Panc1 (cell line): ENCODE measurements around the gene ZFAND2B. TPM values are rescaled to one million over a fixed set of nuclear protein-coding genes. Genes with fewer than 3 reads are reported as not detected.

Source experiments
- ATAC-seq: fragments of 200-7000 bp; cut with Tn5 transposase; 2 replicates; pipeline ENCODE4 v1.9.1; 2020; ENCODE audit warnings: mild to moderate bottlenecking, moderate library complexity
- BruUV-seq: library from RNA; stranded (reverse); fragments of 400-500 nt; replicated peaks from 2 replicates; lab custom pipeline; 2021; lab: Mats Ljungman, UMichigan
- CTCF ChIA-PET: fragments of 300-600 bp; sonication (Branson Sonifier 250); formaldehyde crosslinking; loops from one replicate; lab custom pipeline; 2022; ENCODE audit warnings: antibody characterized with exemption; lab: Charles Lee
- POLR2A ChIA-PET: fragments of 300-600 bp; sonication (Branson Sonifier 250); formaldehyde crosslinking; loops from one replicate; lab custom pipeline; 2022; ENCODE audit warnings: antibody characterized with exemption; lab: Charles Lee
- DNase-seq: peaks from one replicate; pipeline ENCODE4 v3.0.0-alpha.2; 2010; ENCODE audit warnings: low read depth, low spot score
- H3K27ac ChIP-seq: 2 replicates; pipeline ENCODE4 v1.5.1; 2011; ENCODE audit warnings: mild to moderate bottlenecking, low read length, inconsistent platforms
- H3K27me3 ChIP-seq: fragments of 200-500 bp; sonication (Bioruptor generic); 2 replicates; pipeline ENCODE4 v1.6.0; 2014; ENCODE audit warnings: low read length, inconsistent platforms; ENCODE audit not compliant: control insufficient read depth, insufficient read depth
- H3K36me3 ChIP-seq: fragments of 200-500 bp; sonication (Bioruptor generic); 2 replicates; pipeline ENCODE4 v1.5.1; 2014; ENCODE audit warnings: inconsistent platforms, mild to moderate bottlenecking, low read length, moderate library complexity; ENCODE audit not compliant: control insufficient read depth, insufficient read depth
- H3K4me1 ChIP-seq: 2 replicates; pipeline ENCODE4 v1.5.1; 2011; ENCODE audit warnings: inconsistent platforms, mild to moderate bottlenecking, low read length, moderate library complexity; ENCODE audit not compliant: control insufficient read depth, insufficient read depth
- H3K4me3 ChIP-seq, 2 experiments: 2 replicates each; pipeline ENCODE4 v1.5.1; 2011 to 2012; ENCODE audit warnings: low read depth in 2 of 2, low read length in 2 of 2, mild to moderate bottlenecking in 2 of 2, inconsistent platforms in 1 of 2, moderate library complexity in 1 of 2
- H3K9me3 ChIP-seq: fragments of 200-500 bp; sonication (Bioruptor generic); 2 replicates; pipeline ENCODE4 v1.5.1; 2014; ENCODE audit warnings: low read depth, mild to moderate bottlenecking, inconsistent platforms, low read length, moderate library complexity; ENCODE audit not compliant: control insufficient read depth, insufficient read depth
- POLR2AphosphoS5 ChIP-seq: IDR thresholded peaks from 2 replicates; pipeline ENCODE4 v1.6.1; 2012; ENCODE audit warnings: mild to moderate bottlenecking, low read depth, low read length, moderate library complexity
- SIN3A ChIP-seq: IDR thresholded peaks from 2 replicates; pipeline ENCODE4 v1.6.1; 2012; ENCODE audit warnings: low read depth, mild to moderate bottlenecking, low read length, moderate library complexity, borderline replicate concordance; ENCODE audit not compliant: insufficient read depth
- TCF7L2 ChIP-seq: IDR thresholded peaks from 2 replicates; pipeline ENCODE4 v1.6.1; 2011; ENCODE audit warnings: mild to moderate bottlenecking, low read depth, low read length, inconsistent platforms
- in situ Hi-C: cut with HindIII; loops from 2 replicates; pipeline ENCODE4 v1.10.0; 2016; ENCODE audit warnings: low sequenced_read_pairs, low pct_unique_long_range_greater_than_20kb
- intact Hi-C: fragments of 100-400 bp; cut with micrococcal nuclease; formaldehyde crosslinking; loops from one replicate; pipeline ENCODE4 v1.10.0; 2022; ENCODE audit not compliant: unreplicated experiment
- total RNA-seq: library from RNA; stranded (reverse); gene quantifications from one replicate; pipeline ENCODE4 v1.2.1, GENCODE V29; 2021; ENCODE audit not compliant: unreplicated experiment
- TF ChIP-seq, protein P1 (sequence below): fragments of 450-650 bp; IDR thresholded peaks from 2 replicates; pipeline ENCODE4 v1.5.1; 2017; ENCODE audit warnings: mild to moderate bottlenecking
- TF ChIP-seq, protein P2 (sequence below), 2 experiments: IDR thresholded peaks; 2 replicates each; pipeline ENCODE4 v1.6.1; 2011 to 2012; ENCODE audit warnings: low read depth in 2 of 2, control low read depth in 1 of 2, low read length in 1 of 2, mild to moderate bottlenecking in 1 of 2, moderate library complexity in 1 of 2; ENCODE audit not compliant: insufficient read depth in 1 of 2

The ZFAND2B gene
- total RNA-seq, 1 experiment from 2014 or later = 43.2 TPM

DNA sequence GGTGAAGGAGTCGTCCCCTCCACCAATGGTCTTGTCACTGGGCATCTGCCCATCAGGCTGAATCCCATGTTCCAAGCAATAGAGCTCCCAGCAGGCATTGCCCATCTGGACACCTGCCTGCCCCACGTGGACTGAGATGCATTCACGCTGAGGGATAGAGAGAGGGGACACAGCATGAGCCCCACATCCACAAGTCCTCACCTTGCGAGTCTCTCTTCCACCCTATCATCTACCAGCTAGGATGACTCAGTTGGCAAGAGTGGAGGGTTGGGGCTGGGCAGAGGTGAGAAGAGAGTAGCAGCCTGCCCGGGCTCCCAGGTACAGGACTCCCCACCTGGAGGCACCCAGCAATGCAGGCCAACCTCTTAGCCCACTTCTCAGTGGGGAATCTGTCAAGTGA, 45.5 kb downstream of the ZFAND2B start:
- no peaks in the 10 kb centered on the region for H3K9me3 ChIP-seq
- intact Hi-C loops = no loop called here
- ChIA-PET POLR2A (no interaction called here), CTCF (interaction anchor here (0.6 to 0.7 kb wide), 2 partner anchors 136 to 272 kb away, joined by 3 to 9 read pairs; partner anchors contain the start of gene DNPEP)
- in situ Hi-C loops = no loop called here
- no peak for TF ChIP-seq SIN3A
- TF ChIP-seq, protein P1, sequence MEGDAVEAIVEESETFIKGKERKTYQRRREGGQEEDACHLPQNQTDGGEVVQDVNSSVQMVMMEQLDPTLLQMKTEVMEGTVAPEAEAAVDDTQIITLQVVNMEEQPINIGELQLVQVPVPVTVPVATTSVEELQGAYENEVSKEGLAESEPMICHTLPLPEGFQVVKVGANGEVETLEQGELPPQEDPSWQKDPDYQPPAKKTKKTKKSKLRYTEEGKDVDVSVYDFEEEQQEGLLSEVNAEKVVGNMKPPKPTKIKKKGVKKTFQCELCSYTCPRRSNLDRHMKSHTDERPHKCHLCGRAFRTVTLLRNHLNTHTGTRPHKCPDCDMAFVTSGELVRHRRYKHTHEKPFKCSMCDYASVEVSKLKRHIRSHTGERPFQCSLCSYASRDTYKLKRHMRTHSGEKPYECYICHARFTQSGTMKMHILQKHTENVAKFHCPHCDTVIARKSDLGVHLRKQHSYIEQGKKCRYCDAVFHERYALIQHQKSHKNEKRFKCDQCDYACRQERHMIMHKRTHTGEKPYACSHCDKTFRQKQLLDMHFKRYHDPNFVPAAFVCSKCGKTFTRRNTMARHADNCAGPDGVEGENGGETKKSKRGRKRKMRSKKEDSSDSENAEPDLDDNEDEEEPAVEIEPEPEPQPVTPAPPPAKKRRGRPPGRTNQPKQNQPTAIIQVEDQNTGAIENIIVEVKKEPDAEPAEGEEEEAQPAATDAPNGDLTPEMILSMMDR = no peak
- TF ChIP-seq TCF7L2 = no peak
- TF ChIP-seq, protein P2, sequence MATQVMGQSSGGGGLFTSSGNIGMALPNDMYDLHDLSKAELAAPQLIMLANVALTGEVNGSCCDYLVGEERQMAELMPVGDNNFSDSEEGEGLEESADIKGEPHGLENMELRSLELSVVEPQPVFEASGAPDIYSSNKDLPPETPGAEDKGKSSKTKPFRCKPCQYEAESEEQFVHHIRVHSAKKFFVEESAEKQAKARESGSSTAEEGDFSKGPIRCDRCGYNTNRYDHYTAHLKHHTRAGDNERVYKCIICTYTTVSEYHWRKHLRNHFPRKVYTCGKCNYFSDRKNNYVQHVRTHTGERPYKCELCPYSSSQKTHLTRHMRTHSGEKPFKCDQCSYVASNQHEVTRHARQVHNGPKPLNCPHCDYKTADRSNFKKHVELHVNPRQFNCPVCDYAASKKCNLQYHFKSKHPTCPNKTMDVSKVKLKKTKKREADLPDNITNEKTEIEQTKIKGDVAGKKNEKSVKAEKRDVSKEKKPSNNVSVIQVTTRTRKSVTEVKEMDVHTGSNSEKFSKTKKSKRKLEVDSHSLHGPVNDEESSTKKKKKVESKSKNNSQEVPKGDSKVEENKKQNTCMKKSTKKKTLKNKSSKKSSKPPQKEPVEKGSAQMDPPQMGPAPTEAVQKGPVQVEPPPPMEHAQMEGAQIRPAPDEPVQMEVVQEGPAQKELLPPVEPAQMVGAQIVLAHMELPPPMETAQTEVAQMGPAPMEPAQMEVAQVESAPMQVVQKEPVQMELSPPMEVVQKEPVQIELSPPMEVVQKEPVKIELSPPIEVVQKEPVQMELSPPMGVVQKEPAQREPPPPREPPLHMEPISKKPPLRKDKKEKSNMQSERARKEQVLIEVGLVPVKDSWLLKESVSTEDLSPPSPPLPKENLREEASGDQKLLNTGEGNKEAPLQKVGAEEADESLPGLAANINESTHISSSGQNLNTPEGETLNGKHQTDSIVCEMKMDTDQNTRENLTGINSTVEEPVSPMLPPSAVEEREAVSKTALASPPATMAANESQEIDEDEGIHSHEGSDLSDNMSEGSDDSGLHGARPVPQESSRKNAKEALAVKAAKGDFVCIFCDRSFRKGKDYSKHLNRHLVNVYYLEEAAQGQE (IDR thresholded peaks at IDR 0.05; ENCODE audit: insufficient read depth in 1 of 2, low read depth in 2 of 2, low read length in 1 of 2) = no peak
- no peak for TF ChIP-seq POLR2AphosphoS5
- no peak overlapping the region for H3K27ac ChIP-seq
- DNase-seq (no peak), ATAC-seq (no peak)
- no TSS peak for BruUV-seq
- peaks cover 8% of the 10 kb centered on the region for H3K27me3 ChIP-seq
- H3K4me3 ChIP-seq = no peak overlapping the region
- no peaks in the 10 kb centered on the region; the same call in 1 of the 2 replicates for H3K36me3 ChIP-seq
- peaks cover 37% of the 10 kb centered on the region for H3K4me1 ChIP-seq

DNA sequence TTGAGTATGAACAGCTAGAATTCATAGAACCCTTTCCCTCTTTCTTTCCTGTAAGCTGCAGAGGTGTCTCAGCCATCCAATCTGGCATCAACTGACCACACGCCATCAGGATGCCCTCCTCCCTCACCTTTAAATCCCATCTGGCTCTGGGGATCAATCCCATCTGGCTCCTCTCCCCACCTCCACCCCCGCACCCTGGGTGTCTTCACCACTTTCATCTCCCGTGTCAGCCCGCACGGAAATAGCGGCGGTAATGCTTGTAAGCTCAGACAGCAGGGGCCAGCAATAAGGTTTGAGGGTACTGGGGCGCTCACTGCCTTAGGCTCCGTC, 46.0 kb downstream of the ZFAND2B start:
- H3K4me3 ChIP-seq = peak overlapping the region; percentile 49 to 68; a peak in 1 of 4 replicates
- POLR2A ChIA-PET = interaction anchor here (0.6 kb wide), 1 partner anchor 21 kb away, joined by 5 read pairs; no protein-coding TSS in a partner anchor
- BruUV-seq = no TSS peak

More for the DNA sequence above, 46.0 kb downstream of the ZFAND2B start:
- TF ChIP-seq POLR2AphosphoS5 = no peak
- TF ChIP-seq, protein P2 (IDR thresholded peaks at IDR 0.05; ENCODE audit: insufficient read depth in 1 of 2, low read depth in 2 of 2, low read length in 1 of 2) = no peak
- no peak for TF ChIP-seq SIN3A
- TF ChIP-seq, protein P1 = no peak
- no peak for TF ChIP-seq TCF7L2
- H3K27me3 ChIP-seq = peaks cover 8% of the 10 kb centered on the region
- H3K9me3 ChIP-seq = no peaks in the 10 kb centered on the region
- H3K4me1 ChIP-seq = peaks cover 37% of the 10 kb centered on the region
- ATAC-seq = no peak
- CTCF ChIA-PET = interaction anchor here (0.7 to 1.0 kb wide), 2 partner anchors 42 to 272 kb away, joined by 9 to 14 read pairs; no protein-coding TSS in a partner anchor
- in situ Hi-C loops = no loop called here
- H3K36me3 ChIP-seq = no peaks in the 10 kb centered on the region; the same call in 1 of the 2 replicates
- no peak for DNase-seq
- H3K27ac ChIP-seq = no peak overlapping the region
- intact Hi-C loops = no loop called here
